Lower leg skin (tissue), 4 donors: ENCODE measurements around the gene COX19. TPM values are rescaled to one million over a fixed set of nuclear protein-coding genes. Genes with fewer than 3 reads are reported as not detected.
A peak's percentile ranks its signal among the peaks of the same experiment; 100 is the strongest.
"Not testable (repeated sequence)": the region's sequence is repeated elsewhere in the genome, so short reads cannot be mapped to it uniquely, and the experiment has no call there.

Experiments
- DNase-seq, 2 donors: peaks; one replicate each; pipeline ENCODE4 v3.0.0-alpha.2; 2019; ENCODE audit warnings: low spot score in 2 of 2
- H3K4me3 ChIP-seq: fragments of 200-600 bp; sonication (generic); 2 replicates; pipeline ENCODE4 v1.5.1; 2017; ENCODE audit warnings: mild to moderate bottlenecking, low read depth; ENCODE audit not compliant: poor library complexity, severe bottlenecking
- POLR2A ChIP-seq, 2 donors: fragments of 450-650 bp; IDR thresholded peaks; one replicate each; pipeline ENCODE4 v1.6.1; 2016 to 2017; ENCODE audit warnings: antibody characterized with exemption in 2 of 2, mild to moderate bottlenecking in 1 of 2, moderate library complexity in 1 of 2
- WGBS, 2 donors: methylation state at CpG; one replicate each; pipeline ENCODE4 v1.1.5; 2018; 5-methylcytosine and 5-hydroxymethylcytosine counted together
- intact Hi-C: fragments of 100-400 bp; cut with DNase I; formaldehyde crosslinking; loops from one replicate; pipeline ENCODE4 v1.15.0; 2023; ENCODE audit warnings: low total_unique reads
- total RNA-seq, 4 donors: library from RNA; depleted of rRNA; stranded (reverse); fragments of >200 nt; gene quantifications; one replicate each; pipeline ENCODE4 v1.1.0, GENCODE V29; 2016
- TF ChIP-seq, protein P1 (sequence below), 3 donors: fragments of 450-650 bp; IDR thresholded peaks; one replicate each; pipeline ENCODE4 v1.5.1; 2016; ENCODE audit warnings: antibody characterized with exemption in 3 of 3, mild to moderate bottlenecking in 3 of 3, moderate library complexity in 2 of 3

Gene COX19
- total RNA-seq, 4 donors from 2014 or later, result 13.0 to 25.1 (median 15.1) TPM

DNA sequence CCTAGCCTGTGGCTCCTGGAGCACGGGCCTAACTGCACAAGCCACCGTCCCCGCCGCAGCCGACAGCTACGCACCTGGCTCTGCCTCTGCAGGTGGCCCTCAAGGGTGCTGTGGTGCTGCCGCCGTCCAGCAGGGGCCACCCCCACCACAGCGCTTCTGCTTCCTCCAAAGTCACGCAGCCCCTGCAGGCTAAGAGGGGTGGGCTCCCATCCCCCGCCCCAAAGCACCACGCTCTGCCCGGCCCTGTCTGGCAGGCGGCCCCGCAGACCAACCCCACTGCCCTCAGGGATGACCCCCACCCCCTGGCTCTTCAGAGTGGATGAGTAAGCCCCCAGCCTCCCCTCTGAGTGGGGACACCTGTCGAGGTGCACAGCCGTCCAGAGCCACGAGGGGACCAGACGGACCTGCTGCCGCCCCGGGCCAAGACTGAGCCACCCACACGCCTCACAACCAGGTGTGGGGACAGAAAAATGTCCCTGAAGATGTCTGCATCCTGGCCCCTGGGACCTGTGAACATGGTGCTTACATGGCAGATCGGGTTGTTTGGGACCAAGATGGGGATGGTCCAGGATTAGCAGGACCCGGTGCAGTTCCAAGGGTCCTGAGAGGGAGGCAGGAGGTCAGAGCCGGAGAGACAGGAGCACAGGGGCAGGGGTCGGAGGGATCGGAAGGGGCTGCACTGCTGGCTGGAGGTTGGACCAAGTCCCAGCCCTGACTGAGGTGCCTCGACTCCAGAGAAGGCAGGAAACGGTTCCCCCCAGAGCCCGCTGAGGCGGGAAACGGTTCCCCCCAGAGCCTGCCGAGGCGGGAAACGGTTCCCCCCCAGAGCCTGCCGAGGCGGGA is 11.9 kb downstream of the COX19 start:
- no peak overlapping the region for H3K4me3 ChIP-seq
- DNase-seq, result peak in 1 of 2 donors; percentile 83
- intact Hi-C loops, result no loop called here
- TF ChIP-seq, protein P1, sequence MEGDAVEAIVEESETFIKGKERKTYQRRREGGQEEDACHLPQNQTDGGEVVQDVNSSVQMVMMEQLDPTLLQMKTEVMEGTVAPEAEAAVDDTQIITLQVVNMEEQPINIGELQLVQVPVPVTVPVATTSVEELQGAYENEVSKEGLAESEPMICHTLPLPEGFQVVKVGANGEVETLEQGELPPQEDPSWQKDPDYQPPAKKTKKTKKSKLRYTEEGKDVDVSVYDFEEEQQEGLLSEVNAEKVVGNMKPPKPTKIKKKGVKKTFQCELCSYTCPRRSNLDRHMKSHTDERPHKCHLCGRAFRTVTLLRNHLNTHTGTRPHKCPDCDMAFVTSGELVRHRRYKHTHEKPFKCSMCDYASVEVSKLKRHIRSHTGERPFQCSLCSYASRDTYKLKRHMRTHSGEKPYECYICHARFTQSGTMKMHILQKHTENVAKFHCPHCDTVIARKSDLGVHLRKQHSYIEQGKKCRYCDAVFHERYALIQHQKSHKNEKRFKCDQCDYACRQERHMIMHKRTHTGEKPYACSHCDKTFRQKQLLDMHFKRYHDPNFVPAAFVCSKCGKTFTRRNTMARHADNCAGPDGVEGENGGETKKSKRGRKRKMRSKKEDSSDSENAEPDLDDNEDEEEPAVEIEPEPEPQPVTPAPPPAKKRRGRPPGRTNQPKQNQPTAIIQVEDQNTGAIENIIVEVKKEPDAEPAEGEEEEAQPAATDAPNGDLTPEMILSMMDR (IDR thresholded peaks at IDR 0.05), result no peak
- 21 to 46% methylated on average over 27 to 29 of the region's 37 CpGs for WGBS, 2 donors

DNA sequence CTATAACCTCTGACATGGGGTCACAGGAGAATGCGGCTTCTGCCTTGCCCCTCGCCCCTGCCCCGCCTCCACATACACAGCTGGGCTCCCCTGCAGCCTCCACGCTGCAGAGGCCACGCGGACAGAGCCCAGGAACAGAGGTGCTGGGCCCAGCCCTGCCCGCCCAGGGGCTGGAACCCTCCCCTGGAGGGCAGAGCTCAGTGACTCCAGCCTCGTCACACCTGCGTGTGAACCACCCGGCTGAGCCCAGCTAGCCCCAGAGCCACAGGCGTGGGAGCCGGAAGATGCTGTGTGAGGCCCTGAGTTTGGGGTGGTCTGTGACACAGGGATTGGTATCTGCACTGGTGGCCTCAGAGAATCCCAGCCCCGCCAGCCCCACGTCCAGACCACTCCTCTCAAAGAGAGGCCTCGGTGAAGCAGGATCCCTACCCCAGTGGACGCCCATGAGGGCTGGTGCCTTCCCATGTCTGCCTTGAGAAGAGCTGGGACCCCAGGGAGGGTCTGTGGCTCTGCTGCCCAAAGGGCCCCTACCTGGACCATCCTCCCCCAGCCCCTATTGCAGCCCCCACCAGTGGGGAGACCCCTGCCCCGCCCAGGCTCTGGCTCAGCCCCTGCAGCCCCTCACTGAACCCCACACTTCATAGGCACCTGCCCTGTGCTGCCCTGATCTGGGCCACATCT is 12.8 kb downstream of the COX19 start:
- WGBS, 2 donors, result 74 to 88% methylated on average over 16 of the region's 17 CpGs
- DNase-seq, result peak in 1 of 2 donors; percentile 72

DNA sequence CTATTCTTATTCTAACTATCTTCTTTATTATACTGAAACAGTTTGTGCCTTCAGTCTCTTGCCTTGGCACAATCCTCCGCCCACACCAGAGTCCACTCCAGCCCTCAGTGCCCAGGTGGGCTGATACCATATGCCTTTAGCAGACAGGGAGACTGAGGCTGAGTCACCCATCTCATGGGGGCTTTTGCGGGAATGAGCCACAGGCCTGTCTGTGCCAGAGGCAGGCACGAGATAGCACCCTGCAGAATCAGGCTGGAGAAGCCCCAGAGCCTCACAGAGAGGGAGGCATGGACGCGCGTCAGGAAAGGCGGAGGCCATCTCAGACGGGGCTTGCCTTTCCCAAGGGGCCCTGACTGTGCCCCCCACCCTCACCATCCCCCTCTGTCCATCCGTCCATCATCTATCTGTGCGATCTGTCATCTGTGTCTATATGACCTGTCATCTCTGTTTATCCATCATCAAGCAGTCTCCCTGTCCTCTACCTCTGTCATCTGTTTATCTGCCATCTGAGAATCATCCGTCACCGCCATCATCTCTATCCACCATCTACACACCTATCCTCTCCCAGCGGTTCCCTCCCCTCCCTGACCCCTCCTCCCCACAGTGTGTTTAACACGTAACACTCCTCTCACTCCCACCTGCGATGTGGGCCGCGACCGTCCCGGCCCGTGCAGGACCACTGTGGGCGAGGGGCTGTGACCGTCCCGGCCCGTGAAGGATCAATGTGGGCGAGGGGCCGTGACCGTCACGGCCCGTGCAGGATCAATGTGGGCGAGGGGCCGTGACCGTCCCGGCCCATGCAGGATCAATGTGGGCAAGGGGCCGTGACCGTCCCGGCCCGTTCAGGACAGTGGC is 13.6 kb downstream of the COX19 start:
- WGBS, 2 donors, result 85 to 90% methylated on average over 37 of the region's 37 CpGs
- no peak overlapping the region for H3K4me3 ChIP-seq
- peak in 1 of 2 donors; percentile 77 for DNase-seq
- intact Hi-C loops, result no loop called here
- no peak for TF ChIP-seq POLR2A (IDR thresholded peaks at IDR 0.05)
- TF ChIP-seq, protein P1 (IDR thresholded peaks at IDR 0.05), result no peak

More for the DNA sequence above, 12.8 kb downstream of the COX19 start:
- no peak for TF ChIP-seq POLR2A (IDR thresholded peaks at IDR 0.05)
- TF ChIP-seq, protein P1 (IDR thresholded peaks at IDR 0.05), result no peak
- no peak overlapping the region for H3K4me3 ChIP-seq
- intact Hi-C loops, result no loop called here

DNA sequence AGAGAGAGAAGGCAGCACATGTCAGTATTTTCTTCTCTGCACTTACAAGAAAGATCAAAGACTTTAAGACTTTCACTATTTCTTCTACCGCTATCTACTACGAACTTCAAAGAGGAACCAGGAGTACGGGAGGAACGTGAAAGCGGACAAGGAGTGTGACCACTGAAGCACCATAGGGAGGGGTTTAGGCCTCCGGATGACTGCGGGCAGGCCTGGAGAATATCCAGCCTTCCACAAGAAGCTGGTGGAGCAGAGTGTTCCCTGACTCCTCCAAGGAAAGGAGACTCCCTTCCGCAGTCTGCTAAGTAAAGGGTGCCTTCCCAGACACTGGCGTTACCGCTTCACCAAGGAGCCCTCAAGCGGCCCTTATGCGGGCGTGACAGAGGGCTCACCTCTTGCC is 14.4 kb downstream of the COX19 start:
- 65 to 70% methylated on average over 13 of the region's 13 CpGs for WGBS, 2 donors
- intact Hi-C loops, H3K4me3 ChIP-seq: not testable (repeated sequence)
- DNase-seq, result peak in 1 of 2 donors; percentile 65

DNA sequence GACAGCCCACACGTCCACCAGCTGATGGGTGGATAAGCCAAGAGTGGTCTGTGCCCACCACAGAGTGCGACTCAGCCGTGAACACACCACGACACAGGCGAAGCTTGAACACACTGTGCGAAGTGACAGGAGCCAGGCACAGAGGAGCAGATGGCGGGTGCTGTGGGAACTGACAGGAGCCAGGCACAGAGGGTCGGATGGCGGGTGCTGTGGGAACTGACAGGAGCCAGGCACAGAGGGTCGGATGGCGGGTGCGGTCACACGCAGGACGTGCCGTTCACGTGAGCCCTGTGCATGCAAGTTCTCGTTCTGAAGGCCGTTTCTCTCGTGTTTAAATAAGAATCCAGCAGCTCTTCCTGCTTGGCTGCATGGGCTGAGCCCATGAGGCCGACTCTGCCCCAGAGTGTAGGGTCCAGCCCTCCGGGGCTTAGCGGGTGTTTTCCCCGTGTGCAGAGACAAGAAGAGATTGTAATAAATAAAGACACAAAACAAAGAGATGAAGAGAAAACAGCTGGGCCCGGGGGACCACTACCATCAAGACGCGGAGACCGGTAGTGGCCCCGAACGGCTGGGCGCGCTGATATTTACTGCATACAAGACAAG is 15.0 kb downstream of the COX19 start:
- no peak for TF ChIP-seq POLR2A (IDR thresholded peaks at IDR 0.05)
- TF ChIP-seq, protein P1 (IDR thresholded peaks at IDR 0.05), result no peak
- intact Hi-C loops, result no loop called here
- no peak overlapping the region for H3K4me3 ChIP-seq
- 68 to 73% methylated on average over 31 of the region's 31 CpGs for WGBS, 2 donors
- DNase-seq, result peak in 1 of 2 donors; percentile 74

DNA sequence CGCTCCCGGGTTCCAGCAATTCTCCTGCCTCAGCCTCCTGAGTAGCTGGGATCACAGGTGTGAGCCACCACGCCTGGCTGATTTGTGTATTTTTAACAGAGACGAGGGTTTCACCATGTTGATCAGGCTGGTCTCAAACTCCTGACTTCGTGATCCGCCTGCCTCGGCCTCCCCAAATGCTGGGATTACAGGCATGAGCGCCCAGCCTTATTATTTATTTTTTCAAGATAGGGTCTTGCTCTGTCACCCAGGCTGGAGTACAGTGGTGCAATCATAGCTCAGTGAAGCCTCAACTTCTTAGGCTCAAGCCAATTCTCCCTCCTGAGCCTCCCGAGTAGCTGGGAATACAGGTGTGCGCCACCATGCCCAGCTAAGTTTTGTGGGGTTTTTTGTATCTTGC is 15.6 kb downstream of the COX19 start:
- intact Hi-C loops, H3K4me3 ChIP-seq: not testable (repeated sequence)
- DNase-seq, result peak in 1 of 2 donors; percentile 66
- 91 to 94% methylated on average over 10 of the region's 10 CpGs for WGBS, 2 donors
